Psoas muscle (tissue), 8 donors: ENCODE data around the gene CDK19. TPM values are rescaled to one million over a fixed set of nuclear protein-coding genes. Genes with fewer than 3 reads are reported as not detected.

Experiments
- ATAC-seq, 4 donors: fragments of 200-7000 bp; cut with Tn5 transposase; one replicate each; pipeline ENCODE4 v1.9.1; 2020; ENCODE audit warnings: moderate library complexity in 3 of 4, mild to moderate bottlenecking in 2 of 4
- DNase-seq, 2 donors: peaks; one replicate each; pipeline ENCODE4 v3.0.0-alpha.2; 2020
- H3K27ac ChIP-seq: fragments of 200-600 bp; one replicate; pipeline ENCODE4 v1.8.0; 2022
- H3K27me3 ChIP-seq, 3 donors: fragments of 200-600 bp in 1 of 3; one replicate each; pipeline versions ENCODE4 v1.6.1 to v1.8.0; 2013 to 2022; ENCODE audit warnings: low read length in 2 of 3, mild to moderate bottlenecking in 2 of 3, moderate library complexity in 1 of 3; ENCODE audit not compliant: insufficient read depth in 3 of 3
- H3K36me3 ChIP-seq, 2 donors: fragments of 200-600 bp in 1 of 2; one replicate each; pipeline versions ENCODE4 v1.6.1 to v1.8.0; 2013 to 2022; ENCODE audit warnings: low read depth in 1 of 2, mild to moderate bottlenecking in 1 of 2, moderate library complexity in 1 of 2; ENCODE audit not compliant: insufficient read depth in 1 of 2
- H3K4me1 ChIP-seq: fragments of 200-600 bp; one replicate; pipeline ENCODE4 v1.8.0; 2022
- H3K4me3 ChIP-seq: fragments of 200-600 bp; one replicate; pipeline ENCODE4 v1.8.0; 2022; ENCODE audit warnings: mild to moderate bottlenecking
- H3K9me3 ChIP-seq: fragments of 200-600 bp; one replicate; pipeline ENCODE4 v1.8.0; 2022
- CTCF ChIP-seq: fragments of 200-600 bp; IDR thresholded peaks from one replicate; pipeline ENCODE4 v1.8.0; 2022; ENCODE audit warnings: antibody characterized with exemption
- WGBS, 3 donors: extraction: QIAGEN DNeasy Blood & Tissue Kit; methylation state at CpG; one replicate each; pipeline versions ENCODE4 v1.1.6 to v1.1.7; 2013; 5-methylcytosine and 5-hydroxymethylcytosine counted together
- intact Hi-C, 2 donors: fragments of 100-400 bp; cut with DNase I; formaldehyde crosslinking; loops; one replicate each; pipeline versions ENCODE4 v1.11.0 to v1.14.2; 2022
- polyA plus RNA-seq, 3 donors: library from polyadenylated mRNA; stranded (reverse); fragments of 200-250 nt; gene quantifications; one replicate each; pipeline ENCODE4 v1.2.3, GENCODE V29; 2013
- total RNA-seq, 4 donors: library from RNA; stranded (reverse); fragmentation: NEBNext Ultra II Directional in 2 of 4; extraction: Animal tissue kit (Norgen Biotek cat#: 25700) in 2 of 4; gene quantifications; one replicate each; pipeline versions ENCODE4 v1.2.1 to v1.2.4, GENCODE V29; 2021 to 2023
- donor health status: healthy with polysubstance abuse.
- donor health status: DM: no; HTN: no; CAD: no; lungs with moderate emphysema.
- donor health status: Bipolar disorder and iron deficiency.
- donor health status: healthy.
- donor health status: DM: yes; HTN: yes; CAD: no.
- donor health status: DM: no; HTN: no; CAD: no.
- donor health status: DM: no; HTN: no; CAD: no.
- donor health status: DM: yes; HTN: yes; CAD: no.

CDK19 gene
- total and polyA plus RNA-seq, 7 donors: 2.2 to 11.6 (median 5.5) TPM

- H3K36me3 ChIP-seq: no peaks in the 10 kb centered on the region
Observed at GRCh38 chr6:110826236-110827129, 11.2 kb upstream of the CDK19 start.

GRCh38 chr6:110823146-110823545 lies 7.9 kb upstream of the CDK19 start:
- no peak for TF ChIP-seq CTCF
- H3K4me1 ChIP-seq: peaks cover 12% of the 10 kb centered on the region
- no peaks in the 10 kb centered on the region for H3K36me3 ChIP-seq
- H3K4me3 ChIP-seq: no peak overlapping the region
- no peak for DNase-seq
- H3K27me3 ChIP-seq: no peaks in the 10 kb centered on the region
- no peak overlapping the region for H3K27ac ChIP-seq
- 25 to 39% (median 31%) methylated on average over 2 of the region's 2 CpGs for WGBS, 3 donors
- no peaks in the 10 kb centered on the region for H3K9me3 ChIP-seq
- ATAC-seq: no peak
- intact Hi-C loops: no loop called here

More at GRCh38 chr6:110826236-110827129, 11.2 kb upstream of the CDK19 start:
- Histone ChIP-seq H3K4me1 (peaks cover 12% of the 10 kb centered on the region), H3K27ac (peak overlapping the region; percentile 33), H3K4me3 (no peak overlapping the region), H3K27me3 (no peaks in the 10 kb centered on the region), H3K9me3 (no peaks in the 10 kb centered on the region)
- 71 to 83% (median 77%) methylated on average over 9 of the region's 9 CpGs for WGBS, 3 donors
- no peak for TF ChIP-seq CTCF
- intact Hi-C loops: no loop called here
- DNase-seq (peak; percentile 35 to 59), ATAC-seq (peak in 3 of 4 donors; percentile 19 to 49 (median 35))

GRCh38 chr6:110822249-110822648 lies 7.0 kb upstream of the CDK19 start:
- Histone ChIP-seq H3K27me3 (no peaks in the 10 kb centered on the region), H3K9me3 (no peaks in the 10 kb centered on the region), H3K27ac (no peak overlapping the region), H3K4me1 (peaks cover 12% of the 10 kb centered on the region), H3K36me3 (no peaks in the 10 kb centered on the region), H3K4me3 (no peak overlapping the region)
- intact Hi-C loops: no loop called here
- DNase-seq: no peak
- ATAC-seq: peak in 1 of 4 donors; percentile 85
- no peak for TF ChIP-seq CTCF

- no peaks in the 10 kb centered on the region for H3K36me3 ChIP-seq
- intact Hi-C loops: loop anchor here (5.0 to 10.0 kb wide), 3 partner anchors 132 to 138 kb away; partner anchors contain the start of gene GTF3C6 (in 1 of the 2)
- 67 to 70% (median 69%) methylated on average over 4 of the region's 4 CpGs for whole genome bisulfite sequencing, 3 donors
- H3K4me3 ChIP-seq: no peak overlapping the region
- peaks cover 10% of the 10 kb centered on the region for H3K4me1 ChIP-seq
- no peaks in the 10 kb centered on the region for H3K27me3 ChIP-seq
- H3K9me3 ChIP-seq: no peaks in the 10 kb centered on the region
- DNase-seq (no peak), ATAC-seq (no peak)
- TF ChIP-seq CTCF: no peak
- no peak overlapping the region for H3K27ac ChIP-seq
Observed at GRCh38 chr6:110816677-110817076, 1.4 kb upstream of the CDK19 start.
